ENCODE data around the gene HBZ. TPM values are rescaled to one million over a fixed set of nuclear protein-coding genes. Genes with fewer than 3 reads are reported as not detected.
"Not testable (repeated sequence)": the region's sequence is repeated elsewhere in the genome, so short reads cannot be mapped to it uniquely, and the experiment has no call there.

The HBZ gene
- total RNA-seq, 1 donor from 2014 or later: not detected

- no peak for FAIRE-seq
- DNase-seq (ENCODE audit: low spot score in 2 of 2): no peak
These were observed 20.3 kb upstream of the HBZ start for GRCh38 chr16:132120-132519.

GRCh38 chr16:133716-134115 is 18.7 kb upstream of the HBZ start:
- FAIRE-seq (no peak), DNase-seq (ENCODE audit: low spot score in 2 of 2) (no peak)

- no peak for FAIRE-seq
These were observed 14.4 kb upstream of the HBZ start for GRCh38 chr16:138049-138417.

GRCh38 chr16:140175-140857 is 12.1 kb upstream of the HBZ start:
- DNase-seq (ENCODE audit: low spot score in 2 of 2) (no peak), FAIRE-seq (no peak)

More at GRCh38 chr16:138049-138417, 14.4 kb upstream of the HBZ start:
- DNase-seq (ENCODE audit: low spot score in 2 of 2): peak in 1 of 2 donors; percentile 37

- FAIRE-seq (no peak), DNase-seq (ENCODE audit: low spot score in 2 of 2) (no peak)
These were observed 10.0 kb upstream of the HBZ start for GRCh38 chr16:142405-142967.

GRCh38 chr16:143047-143446 is 9.4 kb upstream of the HBZ start:
- DNase-seq (ENCODE audit: low spot score in 2 of 2) (no peak), FAIRE-seq (no peak)

- no peak for DNase-seq (ENCODE audit: low spot score in 2 of 2)
- no peak for FAIRE-seq
These were observed 9.0 kb upstream of the HBZ start for GRCh38 chr16:143456-143855.

- DNase-seq (ENCODE audit: low spot score in 2 of 2) (no peak), FAIRE-seq (no peak)
These were observed 7.6 kb upstream of the HBZ start for GRCh38 chr16:144797-145252.

GRCh38 chr16:146646-147045 is 5.8 kb upstream of the HBZ start:
- no peak for FAIRE-seq
- no peak for DNase-seq (ENCODE audit: low spot score in 2 of 2)

- FAIRE-seq: no peak
- DNase-seq (ENCODE audit: low spot score in 2 of 2): no peak
These were observed 3.3 kb upstream of the HBZ start for GRCh38 chr16:149024-149660.

GRCh38 chr16:153129-153521 is 681 bp downstream of the HBZ start:
- not testable (repeated sequence) for FAIRE-seq

GRCh38 chr16:153550-154216 is 1.2 kb downstream of the HBZ start:
- not testable (repeated sequence) for DNase-seq (ENCODE audit: low spot score in 2 of 2); FAIRE-seq

More at GRCh38 chr16:153129-153521, 681 bp downstream of the HBZ start:
- DNase-seq (ENCODE audit: low spot score in 2 of 2): not testable (repeated sequence)

GRCh38 chr16:154217-155030 is 2.0 kb downstream of the HBZ start:
- FAIRE-seq (no peak), DNase-seq (ENCODE audit: low spot score in 2 of 2) (no peak)

- DNase-seq (ENCODE audit: low spot score in 2 of 2): no peak
- FAIRE-seq: no peak
These were observed 2.6 kb downstream of the HBZ start for GRCh38 chr16:155031-155398.

- FAIRE-seq (no peak), DNase-seq (ENCODE audit: low spot score in 2 of 2) (no peak)
These were observed 6.8 kb downstream of the HBZ start for GRCh38 chr16:159136-159849.

GRCh38 chr16:160242-160641 is 7.8 kb downstream of the HBZ start:
- DNase-seq (ENCODE audit: low spot score in 2 of 2); FAIRE-seq: not testable (repeated sequence)

- DNase-seq (ENCODE audit: low spot score in 2 of 2) (no peak), FAIRE-seq (no peak)
These were observed 8.3 kb downstream of the HBZ start for GRCh38 chr16:160691-161190.

- FAIRE-seq (no peak), DNase-seq (ENCODE audit: low spot score in 2 of 2) (no peak)
These were observed 10.0 kb downstream of the HBZ start for GRCh38 chr16:162271-162991.

GRCh38 chr16:163139-163538 is 10.7 kb downstream of the HBZ start:
- not testable (repeated sequence) for FAIRE-seq; DNase-seq (ENCODE audit: low spot score in 2 of 2)
